ENCODE results near the gene ITGA11.

The ITGA11 gene

DNA sequence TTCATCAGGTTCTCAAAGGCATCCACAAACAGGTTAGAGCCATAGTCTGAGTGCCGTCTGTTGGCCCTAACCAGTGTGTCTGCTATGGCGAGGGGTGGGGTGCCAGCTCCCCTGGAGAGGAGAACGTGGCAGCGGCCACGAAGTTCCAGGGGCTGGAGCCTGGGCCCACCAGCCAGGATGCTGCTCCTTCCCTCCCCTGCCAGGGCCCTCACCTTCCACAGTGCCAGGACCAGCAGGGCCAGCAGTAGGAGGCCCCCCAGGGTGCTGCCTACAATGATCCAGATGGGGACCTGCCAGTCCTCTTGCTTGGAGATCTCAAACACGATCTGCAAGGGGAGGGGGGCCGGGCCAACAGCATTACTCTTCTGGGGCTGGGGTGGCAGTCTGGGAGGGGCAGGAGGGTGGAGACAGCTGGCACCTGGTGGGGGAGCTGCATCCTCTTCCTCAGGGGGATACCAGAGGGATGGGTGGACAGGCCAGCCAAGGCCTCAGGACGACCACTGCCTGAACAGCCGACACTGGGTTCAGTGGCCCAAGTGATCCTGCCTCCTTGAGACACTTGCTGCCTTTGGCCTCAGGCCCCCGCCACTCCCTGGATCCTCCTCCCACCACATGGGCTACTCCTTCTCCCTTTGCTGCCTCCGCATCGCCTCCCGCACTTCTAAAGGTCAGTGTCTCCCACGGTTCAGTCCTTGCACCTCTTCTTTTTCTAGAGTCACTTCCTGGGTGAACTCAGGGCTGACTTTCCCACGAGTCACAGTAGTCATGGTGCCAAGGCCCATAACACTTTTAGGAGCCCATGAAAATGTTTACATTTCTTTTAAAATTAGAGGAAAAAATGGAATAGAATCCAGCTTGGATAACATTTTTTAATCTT, 128.2 kb downstream of the ITGA11 start:
- TF ChIP-seq TOX (CRISPR knock-in tag; IDR thresholded peaks at IDR 0.05; ENCODE audit: borderline replicate concordance) = no peak
- no peak for TF ChIP-seq ZC3H10 (CRISPR knock-in tag; IDR thresholded peaks at IDR 0.05)
- TF ChIP-seq POU6F1 (CRISPR knock-in tag; IDR thresholded peaks at IDR 0.05; ENCODE audit: borderline replicate concordance, low read depth) = no peak
- no peak for TF ChIP-seq SNAI2 (CRISPR knock-in tag; IDR thresholded peaks at IDR 0.05)
- TF ChIP-seq OSR1 (CRISPR knock-in tag; IDR thresholded peaks at IDR 0.05) = no peak
- no peak for TF ChIP-seq ARNTL (CRISPR knock-in tag; IDR thresholded peaks at IDR 0.05; ENCODE audit: borderline replicate concordance, low read depth)
- TF ChIP-seq BACH2 (CRISPR knock-in tag; IDR thresholded peaks at IDR 0.05; ENCODE audit: borderline replicate concordance) = no peak
- TF ChIP-seq, protein P1, sequence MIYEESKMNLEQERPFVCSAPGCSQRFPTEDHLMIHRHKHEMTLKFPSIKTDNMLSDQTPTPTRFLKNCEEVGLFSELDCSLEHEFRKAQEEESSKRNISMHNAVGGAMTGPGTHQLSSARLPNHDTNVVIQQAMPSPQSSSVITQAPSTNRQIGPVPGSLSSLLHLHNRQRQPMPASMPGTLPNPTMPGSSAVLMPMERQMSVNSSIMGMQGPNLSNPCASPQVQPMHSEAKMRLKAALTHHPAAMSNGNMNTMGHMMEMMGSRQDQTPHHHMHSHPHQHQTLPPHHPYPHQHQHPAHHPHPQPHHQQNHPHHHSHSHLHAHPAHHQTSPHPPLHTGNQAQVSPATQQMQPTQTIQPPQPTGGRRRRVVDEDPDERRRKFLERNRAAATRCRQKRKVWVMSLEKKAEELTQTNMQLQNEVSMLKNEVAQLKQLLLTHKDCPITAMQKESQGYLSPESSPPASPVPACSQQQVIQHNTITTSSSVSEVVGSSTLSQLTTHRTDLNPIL (CRISPR knock-in tag; IDR thresholded peaks at IDR 0.05; ENCODE audit: low read depth) = no peak
- no peak for TF ChIP-seq ZNF565 (CRISPR knock-in tag; conservative IDR thresholded peaks at IDR 0.05; ENCODE audit: low read depth)
- TF ChIP-seq ESRRG (CRISPR knock-in tag; IDR thresholded peaks at IDR 0.05) = no peak
- no peak for TF ChIP-seq TCF4 (CRISPR knock-in tag; IDR thresholded peaks at IDR 0.05; ENCODE audit: borderline replicate concordance)
- TF ChIP-seq, protein P2, sequence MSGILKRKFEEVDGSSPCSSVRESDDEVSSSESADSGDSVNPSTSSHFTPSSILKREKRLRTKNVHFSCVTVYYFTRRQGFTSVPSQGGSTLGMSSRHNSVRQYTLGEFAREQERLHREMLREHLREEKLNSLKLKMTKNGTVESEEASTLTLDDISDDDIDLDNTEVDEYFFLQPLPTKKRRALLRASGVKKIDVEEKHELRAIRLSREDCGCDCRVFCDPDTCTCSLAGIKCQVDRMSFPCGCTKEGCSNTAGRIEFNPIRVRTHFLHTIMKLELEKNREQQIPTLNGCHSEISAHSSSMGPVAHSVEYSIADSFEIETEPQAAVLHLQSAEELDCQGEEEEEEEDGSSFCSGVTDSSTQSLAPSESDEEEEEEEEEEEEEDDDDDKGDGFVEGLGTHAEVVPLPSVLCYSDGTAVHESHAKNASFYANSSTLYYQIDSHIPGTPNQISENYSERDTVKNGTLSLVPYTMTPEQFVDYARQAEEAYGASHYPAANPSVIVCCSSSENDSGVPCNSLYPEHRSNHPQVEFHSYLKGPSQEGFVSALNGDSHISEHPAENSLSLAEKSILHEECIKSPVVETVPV (CRISPR knock-in tag; IDR thresholded peaks at IDR 0.05) = no peak
- no peak for TF ChIP-seq ISL1 (CRISPR knock-in tag; IDR thresholded peaks at IDR 0.05)
- ATAC-seq = no peak

DNA sequence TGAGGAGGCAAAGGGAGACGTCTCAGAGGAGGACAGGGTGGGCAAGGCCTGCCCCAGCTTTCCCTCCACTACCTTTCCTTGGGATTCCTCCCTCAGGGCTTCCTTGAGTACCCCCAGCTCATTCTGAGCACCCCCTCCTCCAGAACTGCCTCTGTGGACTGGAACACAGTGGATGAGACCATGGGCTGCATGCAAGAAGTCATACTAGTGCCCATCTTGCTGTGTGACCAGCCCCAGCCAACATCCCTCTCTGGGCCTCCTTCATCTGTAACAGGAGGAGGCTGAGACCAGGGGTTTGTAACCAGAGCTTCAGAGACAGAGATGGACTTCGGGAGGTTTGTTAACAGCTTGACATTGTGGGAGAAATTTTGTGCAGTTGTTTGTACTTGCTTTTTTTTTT, 128.8 kb downstream of the ITGA11 start:
- ATAC-seq = no peak
- no peak for TF ChIP-seq POU6F1 (CRISPR knock-in tag; IDR thresholded peaks at IDR 0.05; ENCODE audit: borderline replicate concordance, low read depth)
- no peak for TF ChIP-seq ARNTL (CRISPR knock-in tag; IDR thresholded peaks at IDR 0.05; ENCODE audit: borderline replicate concordance, low read depth)
- no peak for TF ChIP-seq ZNF8 (CRISPR knock-in tag; IDR thresholded peaks at IDR 0.05)
- no peak for TF ChIP-seq TOX (CRISPR knock-in tag; IDR thresholded peaks at IDR 0.05; ENCODE audit: borderline replicate concordance)
- TF ChIP-seq ESRRG (CRISPR knock-in tag; IDR thresholded peaks at IDR 0.05) = no peak
- no peak for TF ChIP-seq ZC3H10 (CRISPR knock-in tag; IDR thresholded peaks at IDR 0.05)
- TF ChIP-seq, protein P2 (CRISPR knock-in tag; IDR thresholded peaks at IDR 0.05) = no peak
- TF ChIP-seq, protein P1 (CRISPR knock-in tag; IDR thresholded peaks at IDR 0.05; ENCODE audit: low read depth) = no peak
- TF ChIP-seq ZNF70 (CRISPR knock-in tag; IDR thresholded peaks at IDR 0.05) = no peak
- TF ChIP-seq OSR1 (CRISPR knock-in tag; IDR thresholded peaks at IDR 0.05) = no peak
- no peak for TF ChIP-seq ISL1 (CRISPR knock-in tag; IDR thresholded peaks at IDR 0.05)
- no peak for TF ChIP-seq PPARA (CRISPR knock-in tag; IDR thresholded peaks at IDR 0.05; ENCODE audit: borderline replicate concordance)
- TF ChIP-seq RARB (CRISPR knock-in tag; IDR thresholded peaks at IDR 0.05) = no peak
- no peak for TF ChIP-seq SNAI2 (CRISPR knock-in tag; IDR thresholded peaks at IDR 0.05)
- TF ChIP-seq CSDC2 (CRISPR knock-in tag; IDR thresholded peaks at IDR 0.05) = no peak
- no peak for TF ChIP-seq ZFP30 (CRISPR knock-in tag; IDR thresholded peaks at IDR 0.05)
- TF ChIP-seq ZNF565 (CRISPR knock-in tag; conservative IDR thresholded peaks at IDR 0.05; ENCODE audit: low read depth) = no peak

Data from SK-N-SH treated with all-trans-retinoic acid at 6 μM for 48 hours (cell line).